GM21381 (cell line): ENCODE data around the gene CAT.

Experiments
- ATAC-seq: cut with Tn5 transposase; IDR thresholded peaks from one replicate; pipeline ENCODE4 v1.9.1; 2021; ENCODE audit warnings: mild to moderate bottlenecking, moderate library complexity; ENCODE audit not compliant: unreplicated experiment

The CAT gene

DNA sequence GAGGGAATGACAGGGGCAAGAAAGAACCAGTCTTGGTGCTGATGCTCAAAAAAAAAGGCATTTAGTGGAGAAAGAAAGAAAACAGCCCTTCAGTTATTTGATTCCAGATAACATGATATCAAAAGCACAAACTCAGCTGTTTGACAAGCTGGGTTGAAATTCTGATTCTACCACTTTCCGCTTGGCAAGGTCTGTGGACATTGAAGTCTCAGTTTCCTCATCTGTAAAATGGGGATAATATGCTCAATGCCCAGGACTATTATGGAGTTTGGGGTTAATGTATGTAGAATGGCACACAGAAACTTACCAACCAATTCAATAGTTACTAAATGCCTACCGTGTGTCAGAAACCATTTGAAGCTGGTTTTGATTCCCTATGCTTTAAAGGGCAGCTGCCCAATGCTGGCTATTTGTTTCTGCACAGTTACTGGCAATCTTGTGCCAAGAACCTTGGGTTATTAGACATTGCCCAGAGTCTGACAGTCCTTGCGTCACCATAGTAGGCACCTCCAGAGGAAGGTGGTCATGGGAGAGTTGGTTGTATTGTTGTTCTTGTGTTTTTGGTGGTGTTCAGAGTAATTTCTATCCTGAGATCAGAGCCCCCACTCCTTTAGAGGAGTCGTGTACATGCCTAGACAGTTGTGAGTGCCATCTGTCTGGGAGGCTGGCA lies 55.3 kb downstream of the CAT start:
- ATAC-seq = no peak

DNA sequence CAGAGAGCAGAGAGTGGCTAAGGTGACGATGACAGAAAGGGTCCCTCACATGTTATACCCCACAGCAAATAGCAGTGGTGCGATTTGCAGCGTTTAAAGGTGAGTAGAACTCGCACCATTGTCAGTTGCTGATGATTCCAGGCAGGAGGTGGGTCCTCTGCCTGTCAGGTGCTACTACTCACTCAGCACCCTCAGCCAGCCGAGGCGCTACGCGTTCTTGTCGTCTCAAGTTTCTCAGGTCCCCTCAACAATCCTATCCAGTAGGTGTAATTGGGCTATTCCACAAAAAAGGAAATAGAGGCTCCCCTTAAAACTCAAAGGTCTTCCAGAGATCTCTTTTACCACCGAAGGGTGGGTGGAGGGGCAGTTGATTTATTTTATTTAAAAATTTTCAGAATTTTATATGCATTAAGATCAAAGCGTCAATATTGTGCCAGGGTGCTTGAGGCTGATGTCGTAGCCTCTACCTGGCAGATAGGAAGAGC lies 56.5 kb downstream of the CAT start:
- ATAC-seq = no peak

DNA sequence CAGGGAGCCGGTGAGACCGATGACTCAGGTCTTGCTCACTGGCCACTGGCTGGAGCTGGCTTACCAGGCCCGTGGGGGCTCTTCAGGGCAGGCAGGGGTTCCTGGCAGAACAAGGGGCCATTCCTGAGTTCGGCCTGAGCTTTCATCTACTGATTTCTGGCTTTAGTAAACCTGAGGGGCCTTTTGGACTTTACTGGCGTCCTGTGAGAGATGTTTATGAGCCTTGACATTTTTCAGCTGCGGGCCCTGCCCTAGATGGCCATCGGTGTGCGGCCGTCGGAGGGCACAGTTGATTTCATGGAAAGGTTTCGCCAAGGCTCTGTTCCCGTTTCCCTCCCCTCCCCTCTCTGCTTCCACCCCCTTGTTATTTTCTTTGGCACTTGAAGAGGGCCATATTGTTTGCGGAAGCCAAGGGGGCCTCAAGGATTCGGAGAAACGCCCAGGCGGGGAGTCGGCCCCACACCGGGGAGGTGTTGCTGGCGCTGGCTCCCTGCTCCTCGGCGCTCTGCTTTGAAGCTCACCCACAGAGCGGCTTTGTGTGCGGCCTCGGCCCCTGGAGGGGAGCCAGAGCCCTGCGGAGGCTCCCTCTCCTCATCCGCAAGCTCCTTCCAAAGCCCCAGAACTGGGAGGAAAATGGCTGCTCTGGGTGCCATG lies 57.1 kb downstream of the CAT start:
- no peak for ATAC-seq

DNA sequence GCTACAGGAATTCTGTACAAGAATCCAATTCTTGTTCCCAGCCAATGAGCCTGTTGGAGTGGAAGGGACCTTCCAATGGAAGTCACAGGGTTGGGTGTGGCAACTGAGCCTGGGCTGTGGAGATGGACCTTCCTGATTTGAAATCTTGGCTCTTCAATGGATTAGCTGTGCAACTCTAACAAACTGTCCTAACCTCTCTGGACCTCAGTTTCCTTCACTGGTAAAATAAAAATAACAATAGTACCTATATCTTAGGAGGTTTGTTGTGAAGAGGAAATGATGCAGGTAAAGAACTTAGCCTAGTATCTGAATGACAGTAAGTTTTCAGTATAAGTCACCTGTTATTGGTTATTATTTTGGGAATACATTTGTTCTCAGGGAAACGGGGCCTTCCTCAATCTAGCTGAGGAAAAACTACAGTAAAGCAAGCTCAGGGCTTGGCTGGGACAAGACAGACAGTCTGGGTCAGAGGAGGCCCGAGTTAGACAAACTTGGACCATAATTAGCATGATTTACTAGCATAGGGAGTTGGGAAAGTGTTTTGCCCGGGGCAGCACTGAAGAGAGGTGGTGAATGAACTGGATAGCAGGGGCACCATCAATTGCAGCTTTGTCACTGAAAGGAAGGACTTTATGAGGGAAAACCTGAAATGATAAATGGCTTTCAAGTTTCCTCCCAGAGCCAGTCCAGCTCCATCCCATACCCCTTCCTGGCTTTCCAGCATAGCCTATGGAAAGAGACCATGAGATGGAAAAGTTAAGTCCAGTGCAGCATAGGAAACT lies 61.2 kb downstream of the CAT start:
- ATAC-seq = no peak

DNA sequence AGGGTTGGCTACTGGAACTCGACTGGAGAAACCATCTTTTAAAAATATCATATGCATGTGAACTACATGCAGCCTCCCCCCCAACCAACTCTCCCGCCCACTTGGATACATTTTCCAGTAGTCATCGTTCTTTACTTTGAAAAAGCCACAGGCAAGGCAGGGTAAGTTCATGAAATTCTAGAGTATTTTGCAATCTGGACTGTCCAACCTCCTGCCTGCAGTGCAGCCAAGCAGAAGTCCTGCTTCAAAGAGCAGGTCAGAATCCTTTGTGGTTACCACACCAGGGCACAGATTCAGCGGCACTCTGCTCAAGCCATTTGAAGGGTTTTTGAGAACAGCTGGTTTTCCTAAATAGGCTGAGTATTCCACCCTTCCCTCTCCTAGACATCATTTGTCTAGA lies 62.8 kb downstream of the CAT start:
- no peak for ATAC-seq

DNA sequence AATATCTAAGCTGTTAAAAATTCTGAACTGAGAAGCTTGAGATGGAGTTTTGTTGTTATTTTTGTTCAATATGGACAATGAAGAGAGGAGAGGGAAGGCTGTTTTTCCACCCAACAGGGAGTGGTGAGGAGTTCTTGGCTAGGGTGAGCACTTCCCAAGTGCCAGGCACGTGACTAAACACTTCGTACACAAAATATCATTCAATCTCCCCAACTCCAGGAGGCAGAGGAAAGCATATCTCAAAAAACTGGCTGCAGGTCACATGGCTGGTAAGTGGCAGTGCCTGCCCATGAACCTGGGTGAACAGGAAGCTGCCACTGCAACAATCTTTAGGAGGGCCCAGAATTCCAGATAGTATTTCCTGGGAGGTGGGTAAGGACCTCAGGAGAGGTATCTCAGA lies 63.2 kb downstream of the CAT start:
- no peak for ATAC-seq

GRCh38 chr11:34502949-34503348 lies 64.2 kb downstream of the CAT start:
- no peak for ATAC-seq

- no peak for ATAC-seq
Observed at GRCh38 chr11:34505874-34506273, 67.1 kb downstream of the CAT start.

GRCh38 chr11:34507156-34507555 lies 68.4 kb downstream of the CAT start:
- no peak for ATAC-seq

DNA sequence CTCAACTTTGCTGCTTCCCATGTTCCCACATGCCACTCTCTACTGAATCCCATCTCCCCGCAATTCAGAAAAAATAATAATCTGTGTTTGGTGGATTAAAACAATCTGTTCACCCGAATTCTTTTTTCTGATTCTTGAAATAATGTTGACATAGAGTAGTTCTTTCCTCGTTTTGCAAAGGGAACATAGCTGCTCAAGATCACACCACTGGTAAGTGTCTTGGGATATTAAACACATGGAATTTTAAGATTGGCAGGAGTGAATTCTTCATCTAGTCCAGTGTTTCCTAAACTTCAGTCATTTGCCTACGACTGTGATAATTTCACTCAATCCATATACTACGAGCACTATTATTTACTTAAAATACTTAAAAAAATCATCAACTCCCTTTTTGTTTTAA lies 68.9 kb downstream of the CAT start:
- no peak for ATAC-seq

DNA sequence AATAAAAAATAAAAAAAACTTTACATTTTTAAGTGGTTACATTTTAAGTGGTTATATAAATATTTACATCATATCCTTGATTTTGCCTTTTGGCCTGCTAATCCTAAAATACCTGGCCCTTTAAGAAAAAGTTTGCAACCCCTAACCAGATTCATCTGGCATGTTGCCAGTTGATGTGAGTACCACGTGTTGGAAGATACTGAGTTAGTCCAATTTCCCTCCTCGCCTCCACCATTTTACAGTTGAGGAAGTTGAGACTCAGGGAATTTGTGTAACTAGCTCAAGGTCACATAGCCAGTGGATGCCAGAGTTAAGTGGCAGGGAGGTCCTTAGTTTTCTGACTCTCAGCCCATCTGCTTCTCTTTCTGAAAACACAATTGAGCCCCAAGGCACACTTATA lies 69.8 kb downstream of the CAT start:
- no peak for ATAC-seq

- ATAC-seq = no peak
Observed at GRCh38 chr11:34509336-34509876, 70.7 kb downstream of the CAT start.

DNA sequence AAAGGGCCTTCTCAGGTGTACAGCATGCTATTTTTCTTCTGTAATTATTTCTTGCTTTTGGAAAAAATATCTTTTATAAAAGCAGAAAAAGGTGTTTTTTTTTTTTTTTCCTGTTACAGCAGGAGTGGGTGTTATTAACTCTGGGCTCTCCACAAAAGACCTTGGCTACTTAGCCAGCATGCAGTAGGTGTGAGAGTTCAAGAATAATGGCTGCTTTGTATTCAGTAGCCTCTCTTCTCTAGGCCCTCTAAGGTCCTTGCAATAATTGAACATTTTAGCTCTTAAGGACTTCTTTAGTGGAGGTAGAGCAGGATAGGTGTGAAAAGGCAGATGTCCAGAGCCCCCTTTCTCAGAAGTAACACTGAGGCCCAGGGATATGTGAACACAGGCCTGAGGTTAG lies 71.5 kb downstream of the CAT start:
- ATAC-seq = no peak

DNA sequence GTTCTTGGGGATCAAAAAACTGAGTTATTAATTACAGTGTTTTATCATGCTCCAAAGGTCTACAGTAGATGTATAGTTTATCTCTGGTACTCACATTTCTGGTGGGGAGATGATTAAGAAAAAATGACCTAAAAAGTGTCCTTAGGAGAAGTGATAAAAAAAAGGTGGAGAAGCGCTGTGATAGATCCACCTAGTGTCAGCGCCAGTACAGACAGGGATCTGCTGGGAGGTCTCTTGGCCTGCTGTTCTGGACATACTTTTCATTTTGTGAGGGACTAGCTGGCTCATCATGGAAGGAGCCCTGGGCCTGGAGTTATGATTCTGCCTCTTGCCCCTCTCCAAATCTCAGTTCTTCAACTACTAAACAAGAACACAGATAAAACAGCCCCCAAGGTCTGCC lies 71.9 kb downstream of the CAT start:
- ATAC-seq = no peak

- peak; percentile 80 for ATAC-seq
Observed at GRCh38 chr11:34512840-34513681, 74.3 kb downstream of the CAT start.

DNA sequence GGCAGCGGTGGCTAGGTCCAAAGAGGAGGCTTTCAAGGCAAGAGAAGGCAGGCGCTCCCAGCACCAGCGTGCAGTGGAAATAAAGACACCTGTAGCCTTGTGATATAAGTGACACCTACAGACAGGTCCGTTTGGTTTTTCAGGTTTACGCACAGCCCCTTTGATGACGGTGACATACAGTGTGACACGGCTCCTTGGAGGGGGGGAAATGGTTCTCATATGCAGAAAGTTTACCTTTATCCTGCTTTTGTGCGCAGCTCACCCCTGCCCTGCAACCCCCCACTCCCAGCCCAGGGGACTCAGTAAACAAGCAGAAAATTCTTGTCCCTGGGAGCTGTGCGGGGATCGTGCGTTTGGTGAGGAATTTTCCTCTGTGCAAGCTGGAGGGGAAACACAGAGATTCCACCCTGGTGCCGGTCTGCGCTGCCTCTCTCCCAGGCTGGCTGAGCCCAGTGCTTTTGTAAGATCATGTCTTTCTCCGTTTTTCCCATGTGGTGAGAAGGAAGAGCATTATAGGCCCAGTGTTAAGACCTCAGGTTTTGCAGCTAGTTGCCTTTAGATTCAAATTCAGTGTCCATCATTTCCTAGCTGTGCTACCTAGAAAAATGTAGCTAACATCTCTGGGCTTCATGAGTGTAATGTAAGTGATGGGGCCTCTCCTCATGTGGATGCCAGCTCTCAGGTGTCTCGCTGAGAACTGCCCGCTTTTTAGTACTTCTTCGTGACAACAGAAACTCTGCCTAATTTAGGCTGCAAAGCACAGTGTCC lies 75.1 kb downstream of the CAT start, which contains the start of gene ELF5:
ELF5 (minus strand) TSS at position 113 of the 768 bp plus-strand sequence. CDS start 8,045 bp downstream, outside the sequence.
- no peak for ATAC-seq

DNA sequence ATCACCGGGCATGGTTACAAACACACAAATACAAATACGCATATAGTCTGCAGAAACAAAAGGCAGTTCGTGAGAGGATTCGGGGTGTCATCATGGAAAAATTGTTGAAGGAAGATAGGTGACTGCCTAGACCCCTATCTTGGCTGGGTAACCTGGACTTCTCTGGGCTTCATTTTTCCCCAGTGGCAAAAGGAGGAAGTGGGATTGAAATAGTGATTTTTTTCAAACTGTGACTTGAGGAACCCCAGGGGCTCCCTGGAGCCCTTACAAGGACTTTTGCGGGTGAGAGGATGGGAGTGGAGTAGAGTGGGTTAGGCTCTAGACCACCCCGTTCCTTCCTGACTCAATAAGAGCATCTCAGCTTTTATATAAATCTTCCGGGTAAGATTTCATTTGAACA lies 75.9 kb downstream of the CAT start:
- no peak for ATAC-seq

DNA sequence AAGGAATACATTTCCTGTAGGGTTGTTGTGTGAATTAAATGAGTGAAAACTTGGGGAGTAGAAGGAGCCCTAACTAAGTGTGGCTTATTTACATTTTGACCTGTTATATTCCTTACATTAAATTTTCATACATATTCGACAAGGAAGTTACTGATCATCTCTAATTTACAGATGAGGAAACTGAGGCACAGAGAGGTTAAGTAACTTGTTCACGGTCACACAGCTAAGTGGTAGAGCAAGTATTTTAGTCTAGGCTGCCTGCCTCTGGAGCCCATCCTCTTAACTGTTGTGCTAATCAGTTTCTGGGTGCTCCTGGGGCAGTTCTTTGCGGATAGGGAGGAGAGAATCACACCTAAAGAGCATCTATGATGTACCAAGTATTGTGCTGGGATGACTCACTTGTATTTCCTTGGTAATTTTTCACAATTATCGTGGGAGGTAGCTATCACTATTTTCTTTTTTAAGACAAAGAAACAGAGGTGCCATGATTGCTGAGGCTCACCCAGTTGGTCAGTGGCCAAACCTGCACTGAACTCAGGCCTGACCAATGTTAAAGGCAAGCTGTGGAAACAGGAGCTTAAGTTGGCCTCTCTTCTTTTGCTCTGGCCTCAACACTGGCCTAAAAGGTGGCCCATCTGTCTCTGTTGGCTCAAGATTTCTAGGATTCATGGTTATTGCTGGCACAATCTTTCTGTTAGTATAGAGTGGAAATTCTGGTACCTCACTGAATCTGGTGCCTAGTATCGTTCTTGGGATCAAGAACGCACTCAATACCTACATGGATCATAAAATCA lies 77.7 kb downstream of the CAT start:
- no peak for ATAC-seq

DNA sequence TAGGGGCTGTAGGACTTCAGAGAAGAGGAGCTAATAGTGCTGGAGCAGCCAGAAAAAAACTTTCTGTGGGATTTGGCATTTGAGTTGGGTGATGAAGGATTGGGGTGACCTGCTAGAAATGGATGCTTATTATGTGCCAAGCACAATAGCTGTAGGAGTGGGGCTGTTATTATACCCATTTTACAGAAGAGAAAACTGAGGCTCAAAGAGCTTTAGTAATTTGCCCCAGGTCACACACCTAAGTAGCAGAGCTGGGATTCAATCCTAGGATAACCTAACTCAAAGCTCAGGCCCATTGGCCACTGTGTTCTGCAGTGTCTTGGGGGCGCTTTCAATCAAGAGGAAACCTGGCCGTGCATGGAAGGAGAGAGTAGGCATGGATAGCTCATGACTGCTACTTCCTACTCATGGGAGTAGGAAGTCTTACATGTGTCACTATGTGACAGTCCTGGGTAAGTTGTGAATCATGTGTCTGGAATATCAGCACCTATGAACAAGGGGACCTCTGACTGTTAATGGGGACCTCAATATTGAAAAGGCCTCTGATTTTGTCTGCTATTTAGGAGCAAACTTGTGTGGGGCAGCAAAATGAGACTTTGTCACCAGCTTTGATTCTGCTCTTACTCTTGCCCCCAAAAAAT lies 81.0 kb downstream of the CAT start:
- no peak for ATAC-seq
